Endothelial cell of umbilical vein (primary cell): Measurements from ENCODE around the gene ULK1. TPM values are rescaled to one million over a fixed set of nuclear protein-coding genes. Genes with fewer than 3 reads are reported as not detected.

ENCODE experiments used
- BruUV-seq: library from RNA; stranded (reverse); fragments of 400-500 nt; replicated peaks from 2 replicates; lab custom pipeline; 2021; lab: Mats Ljungman, UMichigan
- CTCF ChIA-PET: fragments of 300-600, 350-600 bp; sonication (Branson Sonifier 250); formaldehyde crosslinking; loops from one replicate; lab custom pipeline; 2021; ENCODE audit warnings: antibody characterized with exemption, inconsistent platforms; lab: Charles Lee
- POLR2A ChIA-PET: fragments of 300-600, 350-600 bp; sonication (Branson Sonifier 250); formaldehyde crosslinking; loops from one replicate; lab custom pipeline; 2021; ENCODE audit warnings: antibody characterized with exemption, inconsistent platforms; lab: Charles Lee
- DNase-seq: peaks from one replicate; pipeline ENCODE4 v3.0.0-alpha.2; 2011; ENCODE audit warnings: low read depth, low spot score
- FAIRE-seq: peaks from 2 replicates; lab custom pipeline; 2011; peaks lifted over from hg19 to GRCh38; lab: Jason Lieb, UNC
- H2AFZ ChIP-seq: 2 replicates; pipeline ENCODE4 v1.6.0; 2012; ENCODE audit warnings: low read depth, low read length, control low read depth, inconsistent platforms
- H3K27ac ChIP-seq: 2 replicates; pipeline ENCODE4 v1.5.1; 2011; ENCODE audit warnings: low read depth, mild to moderate bottlenecking, control low read depth, low read length, moderate library complexity; ENCODE audit not compliant: insufficient read depth
- H3K27me3 ChIP-seq, 2 experiments: 2 replicates each; pipeline versions ENCODE4 v1.6.0 to v1.6.1; 2011; ENCODE audit warnings: low read length in 2 of 2, mixed read lengths in 1 of 2; ENCODE audit not compliant: control insufficient read depth in 2 of 2, insufficient read depth in 2 of 2
- H3K36me3 ChIP-seq, 2 experiments: 2 replicates in 1 of 2; 3 replicates in 1 of 2; pipeline ENCODE4 v1.5.1; 2011; ENCODE audit warnings: low read length in 2 of 2, mild to moderate bottlenecking in 1 of 2, moderate library complexity in 1 of 2; ENCODE audit not compliant: control insufficient read depth in 2 of 2, insufficient read depth in 2 of 2; ENCODE audit errors: extremely low read depth in 1 of 2
- H3K4me1 ChIP-seq: 3 replicates; pipeline ENCODE4 v1.5.1; 2011; ENCODE audit warnings: mild to moderate bottlenecking, low read length; ENCODE audit not compliant: control insufficient read depth, insufficient read depth; ENCODE audit errors: extremely low read depth
- H3K4me2 ChIP-seq: 2 replicates; pipeline ENCODE4 v1.6.1; 2011; ENCODE audit warnings: low read length, control low read depth, mixed read lengths; ENCODE audit not compliant: insufficient read depth
- H3K4me3 ChIP-seq, 3 experiments: fragments of 200-600 bp in 1 of 3; sonication (generic), shearing (Covaris generic) in 1 of 3; replicated peaks in 1 of 3; 2 replicates each; pipeline ENCODE4 v1.5.1; 2011 to 2016; ENCODE audit warnings: control low read depth in 3 of 3, low read length in 3 of 3, mild to moderate bottlenecking in 2 of 3, inconsistent platforms in 1 of 3, low read depth in 1 of 3, moderate library complexity in 1 of 3; ENCODE audit not compliant: insufficient read depth in 1 of 3
- H3K79me2 ChIP-seq: 2 replicates; pipeline ENCODE4 v1.6.0; 2012; ENCODE audit warnings: low read length, inconsistent platforms; ENCODE audit not compliant: control insufficient read depth, insufficient read depth
- H3K9ac ChIP-seq: replicated peaks from 2 replicates; pipeline ENCODE3; 2011; ENCODE audit warnings: low read length, control low read depth; ENCODE audit not compliant: insufficient read depth; ENCODE audit errors: extremely low read depth
- H3K9me1 ChIP-seq: replicated peaks from 3 replicates; pipeline ENCODE4 v1.6.0; 2011; ENCODE audit warnings: mild to moderate bottlenecking, low read length; ENCODE audit not compliant: control insufficient read depth, insufficient read depth; ENCODE audit errors: extremely low read depth
- H3K9me3 ChIP-seq: replicated peaks from 2 replicates; pipeline ENCODE4 v1.5.1; 2012; ENCODE audit warnings: low read length, inconsistent platforms; ENCODE audit not compliant: control insufficient read depth, insufficient read depth
- H4K20me1 ChIP-seq: replicated peaks from 2 replicates; pipeline ENCODE3; 2011; ENCODE audit warnings: mild to moderate bottlenecking, low read length; ENCODE audit not compliant: control insufficient read depth, insufficient read depth; ENCODE audit errors: extremely low read depth
- CTCF ChIP-seq, 2 donors: IDR thresholded peaks; 1 replicate in 1 of 2; 2 replicates in 1 of 2; pipeline ENCODE4 v1.5.1; 2011; ENCODE audit warnings: low read length in 2 of 2, mild to moderate bottlenecking in 2 of 2, moderate library complexity in 2 of 2, control low read depth in 1 of 2, inconsistent platforms in 1 of 2, low read depth in 1 of 2; ENCODE audit not compliant: insufficient read depth in 1 of 2; ENCODE audit errors: extremely low read depth in 1 of 2
- GATA2 ChIP-seq: IDR thresholded peaks from 2 replicates; pipeline ENCODE4 v1.7.0; 2011; ENCODE audit warnings: low read depth, mild to moderate bottlenecking, moderate library complexity, mixed read lengths, low read length; ENCODE audit not compliant: insufficient read length, insufficient read depth
- JUN ChIP-seq: IDR thresholded peaks from 2 replicates; pipeline ENCODE4 v1.6.1; 2011; ENCODE audit warnings: borderline replicate concordance, low read depth; ENCODE audit not compliant: insufficient read length, insufficient read depth
- MAX ChIP-seq: IDR thresholded peaks from 2 replicates; pipeline ENCODE4 v1.6.1; 2011; ENCODE audit not compliant: insufficient read depth, insufficient read length
- POLR2A ChIP-seq: IDR thresholded peaks from 2 replicates; pipeline ENCODE4 v1.6.1; 2012; ENCODE audit warnings: low read depth, mild to moderate bottlenecking, control low read depth, low read length
- POLR2AphosphoS5 ChIP-seq: IDR thresholded peaks from 2 replicates; pipeline ENCODE4 v1.6.1; 2012; ENCODE audit warnings: low read depth, mild to moderate bottlenecking, control low read depth, low read length, moderate library complexity; ENCODE audit not compliant: insufficient read depth
- dilution Hi-C: fragments of 300-500 bp; cut with MboI; formaldehyde crosslinking; loops from one replicate; pipeline ENCODE4 v1.15.0; 2019; ENCODE audit warnings: low sequenced_read_pairs; ENCODE audit not compliant: extremely low pct_ligation_motif_present
- intact Hi-C: fragments of 100-400 bp; cut with micrococcal nuclease; formaldehyde crosslinking; loops from one replicate; pipeline ENCODE4 v1.10.0; 2022
- polyA plus RNA-seq, 4 experiments: library from polyadenylated mRNA; depleted of rRNA in 3 of 4; stranded (reverse) in 3 of 4; unstranded in 1 of 4; fragments of >200 nt; gene quantifications; 2 replicates each; pipeline versions ENCODE4 v1.2.1 to v1.2.3, GENCODE V29; 2011 to 2012; ENCODE audit warnings: missing spikeins in 1 of 4
- total RNA-seq: library from RNA; stranded (reverse); gene quantifications from 2 replicates; pipeline ENCODE4 v1.2.3, GENCODE V29; 2021

Gene ULK1
- total and polyA plus RNA-seq, 2 donors (not counting 3 experiments of a cell fraction or from before 2014, with no cell fraction given), result 14.4 to 38.2 TPM

- peaks cover 5% of the 10 kb centered on the region for H3K4me1 ChIP-seq
- intact Hi-C loops, result loop anchor here (1.0 to 5.0 kb wide), 7 partner anchors 20 to 1077 kb away; partner anchors contain the start of genes PUS1, RAN and SFSWAP
- H2AFZ ChIP-seq, result peak within 1 kb of the TSS; percentile 96
- POLR2A ChIA-PET, result interaction anchor here (0.6 to 0.8 kb wide), 3 partner anchors 439 to 950 kb away, joined by 3 to 7 read pairs (median 4); partner anchors contain the start of gene GOLGA3
- TF ChIP-seq CTCF (IDR thresholded peaks at IDR 0.05; ENCODE audit: extremely low read depth in 1 of 2, insufficient read depth in 1 of 2, low read depth in 1 of 2, low read length in 2 of 2), result peak; percentile 21 to 27
- peak; percentile 27 for TF ChIP-seq MAX
- TF ChIP-seq POLR2A, result peak; percentile 69
- no peak for TF ChIP-seq GATA2
- peak; percentile 96 for TF ChIP-seq POLR2AphosphoS5
- no peak for TF ChIP-seq JUN
- peak within 1 kb of the TSS; percentile 94 for H3K9ac ChIP-seq
- no peaks in the 10 kb centered on the region for H4K20me1 ChIP-seq
- dilution Hi-C loops, result no loop called here
- peaks cover 0 to 2% of the 10 kb centered on the region in 2 experiments for H3K36me3 ChIP-seq
- FAIRE-seq, result peak; percentile 90
- peak within 1 kb of the TSS; percentile 50 to 82 (median 77) for H3K4me3 ChIP-seq
- H3K4me2 ChIP-seq, result peak within 1 kb of the TSS; percentile 83
- peak within 1 kb of the TSS; percentile 82 for H3K27ac ChIP-seq
- peaks cover 43% of the 10 kb centered on the region for H3K79me2 ChIP-seq
- CTCF ChIA-PET, result interaction anchor here (1.0 to 1.5 kb wide), 4 partner anchors 13 to 113 kb away, joined by 4 to 6 read pairs (median 4); no protein-coding TSS in a partner anchor
- DNase-seq, result peak; percentile 92
- no peaks in the 10 kb centered on the region for H3K9me1 ChIP-seq
- no peaks in the 10 kb centered on the region for H3K27me3 ChIP-seq
- H3K9me3 ChIP-seq, result no peaks in the 10 kb centered on the region
- BruUV-seq, result no TSS peak
Observed at GRCh38 chr12:131949431-131950181, 55.2 kb downstream of the ULK1 start, which contains the start of gene EP400. EP400 (plus strand) TSS chr12:131949942; CDS start chr12:131960620, 10,678 bp downstream.
